Lower leg skin (tissue), 3 donors: ENCODE results near the gene SLC25A26.

Experiments
- POLR2A ChIP-seq, 2 donors: fragments of 450-650 bp; IDR thresholded peaks; one replicate each; pipeline ENCODE4 v1.6.1; 2016 to 2017; ENCODE audit warnings: antibody characterized with exemption in 2 of 2, mild to moderate bottlenecking in 1 of 2, moderate library complexity in 1 of 2
- TF ChIP-seq, protein P1 (sequence below), 3 donors: fragments of 450-650 bp; IDR thresholded peaks; one replicate each; pipeline ENCODE4 v1.5.1; 2016; ENCODE audit warnings: antibody characterized with exemption in 3 of 3, mild to moderate bottlenecking in 3 of 3, moderate library complexity in 2 of 3

GRCh38 chr3:66380200-66380932, 159.6 kb downstream of the SLC25A26 start:
- TF ChIP-seq, protein P1, sequence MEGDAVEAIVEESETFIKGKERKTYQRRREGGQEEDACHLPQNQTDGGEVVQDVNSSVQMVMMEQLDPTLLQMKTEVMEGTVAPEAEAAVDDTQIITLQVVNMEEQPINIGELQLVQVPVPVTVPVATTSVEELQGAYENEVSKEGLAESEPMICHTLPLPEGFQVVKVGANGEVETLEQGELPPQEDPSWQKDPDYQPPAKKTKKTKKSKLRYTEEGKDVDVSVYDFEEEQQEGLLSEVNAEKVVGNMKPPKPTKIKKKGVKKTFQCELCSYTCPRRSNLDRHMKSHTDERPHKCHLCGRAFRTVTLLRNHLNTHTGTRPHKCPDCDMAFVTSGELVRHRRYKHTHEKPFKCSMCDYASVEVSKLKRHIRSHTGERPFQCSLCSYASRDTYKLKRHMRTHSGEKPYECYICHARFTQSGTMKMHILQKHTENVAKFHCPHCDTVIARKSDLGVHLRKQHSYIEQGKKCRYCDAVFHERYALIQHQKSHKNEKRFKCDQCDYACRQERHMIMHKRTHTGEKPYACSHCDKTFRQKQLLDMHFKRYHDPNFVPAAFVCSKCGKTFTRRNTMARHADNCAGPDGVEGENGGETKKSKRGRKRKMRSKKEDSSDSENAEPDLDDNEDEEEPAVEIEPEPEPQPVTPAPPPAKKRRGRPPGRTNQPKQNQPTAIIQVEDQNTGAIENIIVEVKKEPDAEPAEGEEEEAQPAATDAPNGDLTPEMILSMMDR (IDR thresholded peaks at IDR 0.05): no peak
- TF ChIP-seq POLR2A (IDR thresholded peaks at IDR 0.05): no peak
